Stimulated activated CD4-positive, alpha-beta T cell treated with anti-CD3 and anti-CD28 coated beads, Interleukin-1b, Interleukin-23, amount 100 ng/mL, for 1 hour (primary cell): ENCODE results near the gene FIBIN.

Experiments used
- DNase-seq, 2 donors: peaks; one replicate each; pipeline ENCODE4 v3.0.0-alpha.2; 2020; ENCODE audit warnings: low read depth in 2 of 2

FIBIN gene

DNA sequence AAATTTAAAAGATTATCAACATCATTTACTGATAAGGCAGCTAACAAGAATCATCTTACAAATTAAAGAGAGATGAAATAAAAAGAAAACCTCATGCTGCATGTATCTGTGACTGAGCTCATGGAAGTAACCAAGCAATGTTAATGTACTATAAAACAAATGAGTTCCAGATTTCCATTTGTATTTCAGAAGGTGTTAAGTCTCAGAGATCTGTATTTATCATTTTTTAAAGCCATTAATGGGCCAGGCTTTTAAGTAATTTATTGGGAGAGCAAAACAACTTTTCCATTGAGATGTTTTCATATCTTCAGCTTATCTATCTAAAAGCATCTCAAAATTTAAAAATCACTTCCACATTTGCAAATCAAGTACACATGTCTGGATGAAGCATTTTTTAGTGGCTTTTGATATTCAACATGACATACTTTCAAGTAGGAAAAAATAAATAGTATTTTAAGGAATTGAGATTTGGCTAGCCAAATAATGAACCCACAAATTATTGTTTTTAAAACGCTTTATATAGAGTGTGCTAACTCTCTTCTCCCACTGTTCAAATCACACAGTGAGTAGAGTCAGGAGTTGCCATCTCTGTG is 28.8 kb downstream of the FIBIN start:
- no peak for DNase-seq

- no peak for DNase-seq
Observed at GRCh38 chr11:27024865-27025264, 31.0 kb downstream of the FIBIN start.

DNA sequence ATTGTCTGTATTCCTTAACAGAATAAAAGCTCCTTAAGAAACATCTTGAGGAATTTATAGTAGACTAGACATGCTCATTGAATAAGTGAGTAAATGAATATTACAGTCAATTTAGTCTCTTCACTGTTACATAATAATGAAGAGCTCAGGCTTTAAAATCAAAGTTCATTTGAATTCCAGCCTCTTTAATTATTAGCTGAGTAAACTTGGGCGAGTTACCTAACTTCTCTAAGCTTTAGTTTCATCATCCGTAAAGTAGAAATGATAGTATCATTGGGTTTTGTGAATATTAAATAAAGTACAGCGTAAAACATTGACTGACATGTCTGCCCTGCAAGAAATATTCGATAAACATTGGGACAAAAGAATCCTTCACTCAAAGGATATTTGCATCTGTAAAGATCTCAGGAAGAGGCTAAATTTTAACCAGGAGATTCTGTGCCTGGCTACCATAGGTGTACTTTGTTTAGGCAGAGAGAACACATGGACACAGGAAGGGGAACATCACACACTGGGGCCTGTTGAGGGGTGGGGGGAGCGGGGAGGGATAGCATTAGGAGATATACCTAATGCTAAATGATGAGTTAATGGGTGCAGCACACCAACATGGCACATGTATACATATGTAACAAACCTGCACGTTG is 31.5 kb downstream of the FIBIN start:
- no peak for DNase-seq

- no peak for DNase-seq
Observed at GRCh38 chr11:27025957-27026733, 32.2 kb downstream of the FIBIN start.

- DNase-seq, result no peak
Observed at GRCh38 chr11:27028561-27028965, 34.7 kb downstream of the FIBIN start.

DNA sequence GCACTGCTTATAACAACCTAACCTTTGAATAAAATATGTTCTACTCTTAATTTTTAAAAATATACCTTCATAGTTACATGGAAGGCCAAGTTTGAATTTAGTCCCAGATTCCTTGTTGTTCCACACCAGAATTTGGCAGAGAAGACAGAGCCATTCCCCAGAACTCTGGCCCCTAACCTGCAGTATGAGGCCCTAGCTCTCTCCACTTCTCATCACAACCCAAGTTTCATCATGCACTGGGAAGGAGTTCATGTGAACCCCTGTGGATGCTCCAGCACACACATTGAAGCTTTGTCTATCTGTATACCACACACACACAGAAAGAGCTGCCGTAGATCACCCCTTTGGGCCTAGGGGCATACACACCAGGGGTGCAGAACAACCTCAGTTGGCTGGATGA is 36.1 kb downstream of the FIBIN start:
- DNase-seq, result no peak

- no peak for DNase-seq
Observed at GRCh38 chr11:27031754-27032153, 37.8 kb downstream of the FIBIN start.

DNA sequence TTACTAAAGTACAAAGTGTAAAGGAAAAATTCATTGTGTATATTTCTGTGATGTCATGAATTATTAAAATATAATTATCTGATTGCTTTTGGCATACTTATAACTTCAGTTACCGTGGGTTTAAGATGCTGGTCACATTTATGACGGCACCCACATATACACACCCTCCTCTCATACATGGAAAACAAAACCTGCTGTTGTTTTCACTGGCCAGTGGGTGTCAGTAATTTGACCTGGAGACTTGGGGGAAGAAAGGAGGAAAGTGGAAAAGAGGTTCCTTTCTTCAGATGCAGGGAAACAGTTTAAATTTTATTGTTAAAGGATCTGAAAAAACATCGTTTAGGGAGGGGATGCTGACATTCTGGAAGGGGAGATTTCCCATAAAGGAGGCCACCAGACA is 46.0 kb downstream of the FIBIN start:
- no peak for DNase-seq

- DNase-seq, result no peak
Observed at GRCh38 chr11:27040302-27041115, 46.6 kb downstream of the FIBIN start, which contains the start of gene BBOX1. Gene BBOX1, plus strand, starts transcription at chr11:27040815. Its CDS starts 14,616 bp downstream, at chr11:27055431.

GRCh38 chr11:27041141-27041899 is 47.4 kb downstream of the FIBIN start:
- no peak for DNase-seq
